KMS-11 (cell line): ENCODE results near the gene ICE2.

Experiments
- H2AFZ ChIP-seq: fragments of 200-600 bp; sonication (generic); 2 replicates; pipeline ENCODE4 v1.6.1; 2016; ENCODE audit warnings: antibody characterized with exemption, mixed run types, low read depth
- H3K27ac ChIP-seq: fragments of 200-600 bp; sonication (generic); 2 replicates; pipeline ENCODE4 v1.6.1; 2016; ENCODE audit warnings: mild to moderate bottlenecking, mixed run types
- H3K27me3 ChIP-seq: fragments of 200-600 bp; sonication (generic); 2 replicates; pipeline ENCODE4 v1.6.1; 2017; ENCODE audit warnings: mild to moderate bottlenecking, low read depth, mixed run types, moderate library complexity; ENCODE audit not compliant: insufficient read depth
- H3K36me3 ChIP-seq: fragments of 200-600 bp; sonication (generic); 2 replicates; pipeline ENCODE4 v1.6.1; 2017; ENCODE audit warnings: mild to moderate bottlenecking, mixed run types; ENCODE audit not compliant: insufficient read depth
- H3K4me1 ChIP-seq: fragments of 200-600 bp; sonication (generic); 2 replicates; pipeline ENCODE4 v1.6.1; 2016; ENCODE audit warnings: mild to moderate bottlenecking, low read depth, mixed run types; ENCODE audit not compliant: poor library complexity, severe bottlenecking
- H3K4me2 ChIP-seq: fragments of 200-600 bp; sonication (generic); 2 replicates; pipeline ENCODE4 v1.7.0; 2016; ENCODE audit warnings: mild to moderate bottlenecking, mixed run types
- H3K4me3 ChIP-seq: fragments of 200-600 bp; sonication (generic); IDR thresholded peaks from 2 replicates; pipeline ENCODE4 v1.6.1; 2017; ENCODE audit warnings: low read depth, low read length, mixed read lengths; ENCODE audit not compliant: insufficient read depth
- H3K79me2 ChIP-seq: fragments of 200-600 bp; sonication (generic); 2 replicates; pipeline ENCODE4 v1.6.1; 2016; ENCODE audit warnings: low read depth, mixed run types; ENCODE audit not compliant: insufficient read depth
- H3K9ac ChIP-seq: fragments of 200-600 bp; sonication (generic); 2 replicates; pipeline ENCODE4 v1.6.1; 2016; ENCODE audit warnings: mild to moderate bottlenecking, mixed run types
- H4K20me1 ChIP-seq: fragments of 200-600 bp; sonication (generic); 2 replicates; pipeline ENCODE4 v1.6.1; 2016; ENCODE audit warnings: mild to moderate bottlenecking, mixed run types; ENCODE audit not compliant: insufficient read depth
- CTCF ChIP-seq: fragments of 200-600 bp; sonication (generic); conservative IDR thresholded peaks from 2 replicates; pipeline ENCODE4 v1.6.1; 2017; ENCODE audit warnings: low read depth, mild to moderate bottlenecking, antibody characterized with exemption, low read length, moderate library complexity, mixed read lengths

ICE2 gene

GRCh38 chr15:60478566-60479360 lies at the start of gene ICE2:
ICE2 (minus strand) TSS chr15:60479142; CDS start chr15:60477977, 1,165 bp downstream.
- Histone ChIP-seq H3K4me2 (peak within 1 kb of the TSS; percentile 75), H3K9ac (peak within 1 kb of the TSS; percentile 96), H3K27ac (peak within 1 kb of the TSS; percentile 92), H3K79me2 (peaks cover 28% of the 10 kb centered on the region), H3K36me3 (no peaks in the 10 kb centered on the region), H2AFZ (peak within 1 kb of the TSS; percentile 69), H3K4me1 (peaks cover 52% of the 10 kb centered on the region), H4K20me1 (no peaks in the 10 kb centered on the region), H3K4me3 (peak within 1 kb of the TSS; percentile 8), H3K27me3 (no peaks in the 10 kb centered on the region)
- TF ChIP-seq CTCF: no peak

- no peak for TF ChIP-seq CTCF
- H3K79me2 ChIP-seq: peaks cover 91% of the 10 kb centered on the region
- peak overlapping the region; percentile 58 for H3K4me2 ChIP-seq
Measured at GRCh38 chr15:60528530-60528929, 49.6 kb upstream of the ICE2 start.

GRCh38 chr15:60527456-60527855 lies 48.5 kb upstream of the ICE2 start:
- no peaks in the 10 kb centered on the region for H4K20me1 ChIP-seq
- H3K4me2 ChIP-seq: no peak overlapping the region
- peaks cover 80% of the 10 kb centered on the region for H3K4me1 ChIP-seq
- H3K27ac ChIP-seq: no peak overlapping the region; the same call in 1 of the 2 replicates
- H3K36me3 ChIP-seq: no peaks in the 10 kb centered on the region; the same call in 1 of the 2 replicates
- no peak overlapping the region for H2AFZ ChIP-seq
- peaks cover 84% of the 10 kb centered on the region for H3K79me2 ChIP-seq
- H3K9ac ChIP-seq: no peak overlapping the region
- TF ChIP-seq CTCF: no peak
- no peaks in the 10 kb centered on the region for H3K27me3 ChIP-seq
- no peak overlapping the region for H3K4me3 ChIP-seq

More at GRCh38 chr15:60528530-60528929, 49.6 kb upstream of the ICE2 start:
- H2AFZ ChIP-seq: no peak overlapping the region
- H3K27me3 ChIP-seq: no peaks in the 10 kb centered on the region
- peaks cover 83% of the 10 kb centered on the region for H3K4me1 ChIP-seq
- H3K27ac ChIP-seq: peak overlapping the region; percentile 78
- no peaks in the 10 kb centered on the region; the same call in 1 of the 2 replicates for H3K36me3 ChIP-seq
- H4K20me1 ChIP-seq: no peaks in the 10 kb centered on the region; the same call in 1 of the 2 replicates
- H3K9ac ChIP-seq: peak overlapping the region; percentile 24; the same call in 1 of the 2 replicates
- no peak overlapping the region for H3K4me3 ChIP-seq

- H3K4me1 ChIP-seq: peaks cover 67% of the 10 kb centered on the region
- H3K79me2 ChIP-seq: peaks cover 80% of the 10 kb centered on the region
- no peak overlapping the region for H3K27ac ChIP-seq
- no peak overlapping the region for H3K9ac ChIP-seq
- no peak overlapping the region for H3K4me2 ChIP-seq
- no peaks in the 10 kb centered on the region for H4K20me1 ChIP-seq
- no peaks in the 10 kb centered on the region; the same call in 1 of the 2 replicates for H3K36me3 ChIP-seq
- H2AFZ ChIP-seq: no peak overlapping the region
- no peaks in the 10 kb centered on the region for H3K27me3 ChIP-seq
- TF ChIP-seq CTCF: no peak
- H3K4me3 ChIP-seq: no peak overlapping the region
Measured at GRCh38 chr15:60526127-60526616, 47.2 kb upstream of the ICE2 start.
